NCI-H146 treated with DMSO at 0.1 percent for 48 hours (cell line): ENCODE data around the gene PON1.

ENCODE experiments used
- DNase-seq: peaks from one replicate; lab custom pipeline; 2025; ENCODE audit not compliant: unreplicated experiment; lab: John Stamatoyannopoulos, UW

PON1 gene

DNA sequence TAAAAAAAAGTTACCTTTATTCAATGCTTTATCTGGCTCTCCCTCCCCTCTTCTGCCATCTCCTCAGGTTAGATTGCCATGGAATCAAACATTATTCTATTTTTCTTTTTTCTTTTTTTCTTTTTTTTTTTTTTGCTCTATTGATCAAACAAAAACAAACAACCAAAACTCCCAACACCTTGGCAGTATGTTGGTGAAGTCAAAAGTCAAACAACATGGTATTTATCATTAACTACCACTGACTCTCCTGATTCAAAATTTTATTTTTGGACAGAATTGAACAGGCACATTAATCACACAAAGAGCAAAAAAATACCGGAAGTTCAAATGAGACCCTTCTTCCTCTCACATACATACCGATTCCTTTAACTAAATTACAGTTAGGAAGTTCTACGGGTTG, 6.4 kb downstream of the PON1 start:
- no peak for DNase-seq

DNA sequence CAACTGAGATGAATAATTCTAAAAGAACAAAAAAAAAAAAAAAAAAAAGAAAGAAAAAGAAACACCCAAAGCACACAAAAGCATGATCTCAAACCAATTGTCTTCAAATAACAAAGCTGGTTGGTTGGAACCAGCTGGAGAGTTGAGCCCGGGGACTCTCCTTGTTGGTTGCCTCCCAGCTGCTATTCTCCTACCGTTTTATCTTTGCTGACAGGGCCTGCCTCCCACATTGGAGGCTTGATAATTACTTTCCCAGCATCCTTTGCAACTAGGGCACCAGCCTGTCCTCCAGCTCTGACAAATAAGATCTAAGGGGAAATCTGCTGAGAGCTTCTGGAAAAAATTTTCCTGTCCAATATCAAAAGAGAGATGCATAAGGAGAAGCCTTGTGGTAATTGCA, 6.8 kb downstream of the PON1 start:
- no peak for DNase-seq

DNA sequence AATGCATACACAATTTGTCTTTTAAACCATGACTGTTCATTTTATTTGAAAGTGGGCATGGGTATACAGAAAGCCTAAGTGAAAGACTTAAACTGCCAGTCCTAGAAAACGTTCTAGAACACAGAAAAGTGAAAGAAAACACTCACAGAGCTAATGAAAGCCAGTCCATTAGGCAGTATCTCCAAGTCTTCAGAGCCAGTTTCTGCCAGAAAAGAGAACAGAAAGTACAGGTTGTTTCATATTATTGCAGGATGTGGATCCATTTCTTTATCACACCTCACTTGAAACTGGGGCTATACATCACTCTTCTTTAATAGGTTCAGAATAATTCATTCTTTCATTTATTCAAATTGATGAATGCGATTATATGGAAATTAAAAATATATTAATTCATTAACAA, 7.7 kb downstream of the PON1 start:
- no peak for DNase-seq

DNA sequence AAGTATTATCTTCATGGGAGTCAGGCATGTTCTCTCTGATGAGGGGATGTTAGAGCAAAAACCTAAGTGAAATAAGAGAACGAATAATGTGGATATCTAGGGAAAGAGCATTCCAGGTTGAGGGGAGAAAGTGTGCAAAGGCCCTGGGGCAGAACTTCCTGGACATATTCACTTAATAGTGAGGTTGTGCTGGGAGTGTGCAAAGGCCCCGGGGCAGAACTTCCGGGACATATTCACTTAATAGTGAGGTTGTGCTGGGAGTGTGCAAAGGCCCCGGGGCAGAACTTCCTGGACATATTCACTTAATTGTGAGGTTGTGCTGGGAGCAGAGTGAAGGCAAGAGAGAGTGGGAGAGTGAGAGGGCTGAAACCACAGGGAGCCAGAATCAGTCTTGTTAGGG, 11.8 kb downstream of the PON1 start:
- no peak for DNase-seq

DNA sequence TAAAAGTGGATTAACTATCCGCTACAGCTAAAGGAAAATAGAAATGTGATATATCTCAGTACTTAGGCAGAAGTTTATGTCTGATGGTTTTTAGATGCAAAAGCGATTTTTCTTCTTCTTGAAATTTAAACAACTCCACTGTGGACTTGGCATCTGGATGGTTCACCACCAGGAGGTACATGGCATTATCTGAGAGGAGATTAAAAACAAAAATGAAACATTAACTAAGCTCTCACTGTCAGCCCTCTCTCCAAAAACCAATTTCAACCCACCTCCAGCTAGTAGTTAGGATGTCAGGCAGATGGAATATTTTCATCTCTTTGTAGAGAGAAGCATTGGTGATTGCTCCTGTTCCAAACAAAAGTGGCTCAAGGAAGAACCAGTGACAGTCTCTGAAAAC, 12.9 kb downstream of the PON1 start:
- no peak for DNase-seq

DNA sequence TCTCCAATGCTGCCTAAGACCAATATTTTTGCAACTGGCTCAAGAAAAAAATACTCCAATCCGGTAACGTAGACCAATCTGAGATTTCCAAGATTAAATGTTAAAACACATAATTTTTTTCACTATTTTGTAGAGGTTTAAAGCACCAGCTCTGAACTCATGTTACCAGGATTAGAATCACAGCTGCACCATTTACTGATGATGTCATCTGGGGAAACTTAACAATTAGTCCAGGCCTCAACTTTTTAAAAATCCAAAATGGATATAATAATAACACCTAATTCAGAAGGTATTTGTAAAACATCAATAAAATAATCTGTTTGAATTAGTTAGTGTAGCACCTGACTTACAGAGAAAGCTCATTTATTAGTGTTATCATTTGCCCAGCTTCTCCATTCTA, 14.4 kb downstream of the PON1 start:
- no peak for DNase-seq

DNA sequence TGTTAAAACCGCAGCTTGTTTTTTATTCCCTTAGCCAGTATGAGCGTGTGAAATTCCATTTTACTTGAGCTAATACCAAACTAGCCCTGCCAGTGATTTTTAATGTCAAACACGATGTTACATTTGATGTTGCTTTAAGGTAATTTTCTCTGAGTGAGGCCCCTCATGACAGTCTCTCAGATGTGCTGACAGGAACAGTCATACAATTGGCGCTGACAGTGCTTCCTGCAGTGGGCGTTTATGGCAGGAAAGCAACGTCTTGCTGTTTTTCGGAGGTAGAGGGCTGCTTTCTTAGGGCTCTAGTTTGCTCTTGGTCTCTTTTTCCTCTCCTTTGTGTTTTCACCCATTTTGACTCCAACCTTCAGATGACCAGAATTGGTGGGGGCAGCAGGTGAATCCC, 19.3 kb downstream of the PON1 start:
- DNase-seq, result no peak

DNA sequence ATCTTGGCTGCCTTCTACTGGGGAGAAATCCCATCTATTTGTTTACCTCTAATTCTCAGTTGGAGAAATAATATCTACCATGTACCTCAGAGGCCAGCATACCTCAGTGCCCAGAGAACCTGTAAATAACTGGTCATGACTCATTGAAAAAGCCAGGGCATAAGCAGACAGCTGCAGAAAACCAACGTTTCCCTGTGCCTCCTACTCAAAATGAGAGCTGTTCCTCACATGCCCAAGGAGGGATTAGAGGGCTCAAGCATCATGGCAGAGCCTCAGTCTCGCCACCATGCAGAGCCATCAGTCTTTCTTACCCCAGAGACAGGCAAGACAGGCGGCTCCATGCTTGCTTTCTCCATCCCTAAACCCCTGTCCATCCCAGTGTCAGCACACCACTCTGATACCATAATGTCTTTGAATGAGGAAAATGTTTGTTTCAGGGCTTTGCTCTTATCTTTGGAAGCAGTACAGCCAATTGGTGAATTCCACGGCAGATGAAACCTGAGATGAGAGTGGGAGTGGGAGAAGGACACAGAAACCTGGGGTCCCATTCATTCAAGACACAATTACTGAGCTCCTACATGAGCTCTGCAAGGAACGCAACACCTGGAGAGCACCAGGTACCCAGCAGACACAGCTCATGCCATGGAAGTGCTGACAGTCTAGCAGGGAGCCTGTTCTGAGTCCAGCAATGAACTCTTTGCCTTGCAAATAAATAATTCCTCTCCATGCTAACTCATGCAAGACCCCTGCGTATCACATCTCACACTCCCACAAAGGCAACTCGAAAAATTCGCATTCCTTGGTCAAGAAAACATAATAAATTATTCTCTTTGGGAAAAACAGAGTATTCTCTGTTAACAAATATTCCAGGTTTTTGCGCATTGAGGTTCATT, 21.1 kb downstream of the PON1 start:
- no peak for DNase-seq

DNA sequence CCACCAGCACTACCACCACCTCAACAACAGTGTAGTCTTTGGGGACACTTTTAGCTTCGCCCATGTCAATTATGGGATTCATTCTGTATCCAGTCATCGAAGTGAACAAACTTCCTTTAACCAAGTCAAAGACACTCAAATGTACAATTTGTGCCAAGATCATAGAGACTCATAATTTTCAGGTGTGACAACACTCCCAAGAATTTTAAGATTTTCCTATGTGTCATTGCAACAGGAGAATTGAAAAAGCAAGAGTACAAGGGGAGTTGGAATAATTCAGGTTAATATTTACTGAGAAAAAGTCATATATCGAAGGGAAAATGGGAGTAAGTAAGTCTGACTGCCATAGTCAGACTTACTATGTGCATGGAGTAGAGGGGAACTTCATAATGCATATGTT, 26.2 kb downstream of the PON1 start:
- DNase-seq, result no peak

DNA sequence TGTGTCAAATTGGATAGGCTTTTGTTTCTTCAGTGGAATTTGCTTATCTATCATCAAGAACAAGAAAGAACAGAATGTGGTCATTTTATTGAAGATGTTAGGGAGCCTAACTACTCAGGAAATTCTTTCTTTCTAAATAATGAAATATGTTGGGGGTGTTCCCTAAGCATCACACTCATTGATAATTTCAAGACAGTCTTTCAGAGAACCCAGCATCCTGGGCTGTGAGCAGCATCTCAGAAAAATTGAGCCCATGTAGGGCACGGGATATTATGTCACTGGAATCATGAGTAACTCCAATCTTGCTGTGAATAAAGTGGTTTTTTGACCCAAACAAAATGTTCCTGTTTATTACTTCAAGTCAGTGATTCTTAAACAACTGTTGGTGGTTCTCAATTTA, 27.3 kb downstream of the PON1 start:
- DNase-seq, result no peak

DNA sequence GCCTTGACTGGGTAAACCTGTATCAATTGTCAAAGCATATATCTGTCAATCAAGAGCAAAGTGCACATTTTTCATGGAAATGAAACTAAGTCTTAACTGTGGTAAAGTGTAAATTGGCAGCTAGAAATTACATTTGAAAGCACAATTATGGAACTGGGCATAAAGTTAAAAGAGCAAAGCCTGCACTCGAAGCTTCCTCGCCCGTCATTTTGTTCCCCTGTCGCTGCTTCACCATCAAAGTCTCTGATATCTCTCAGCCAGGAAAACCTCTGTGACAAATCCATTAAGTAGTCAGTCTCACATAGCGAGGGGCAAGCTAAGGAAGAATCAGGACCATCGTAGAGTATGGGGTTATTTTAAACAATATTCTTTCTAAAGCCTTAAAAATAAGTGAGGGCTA, 27.9 kb downstream of the PON1 start:
- no peak for DNase-seq

DNA sequence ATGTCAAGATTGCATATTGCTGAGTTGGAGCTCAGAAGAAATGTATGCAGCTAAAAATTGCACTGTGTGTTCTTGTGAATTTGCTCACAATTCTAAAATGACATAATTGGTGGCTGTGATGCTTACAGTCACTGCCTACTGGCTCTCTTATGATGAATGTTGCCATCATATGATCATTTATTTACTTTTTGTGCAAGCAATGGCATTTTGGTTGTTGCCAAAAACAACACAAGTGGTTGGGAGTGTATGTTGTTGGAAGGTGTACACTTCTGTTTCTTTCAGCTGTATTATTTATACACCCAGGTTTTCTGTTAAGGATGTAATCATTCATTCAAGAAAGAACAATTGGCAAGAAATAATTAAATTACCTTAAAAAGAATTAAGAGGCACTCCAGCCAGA, 28.9 kb downstream of the PON1 start:
- DNase-seq, result no peak

DNA sequence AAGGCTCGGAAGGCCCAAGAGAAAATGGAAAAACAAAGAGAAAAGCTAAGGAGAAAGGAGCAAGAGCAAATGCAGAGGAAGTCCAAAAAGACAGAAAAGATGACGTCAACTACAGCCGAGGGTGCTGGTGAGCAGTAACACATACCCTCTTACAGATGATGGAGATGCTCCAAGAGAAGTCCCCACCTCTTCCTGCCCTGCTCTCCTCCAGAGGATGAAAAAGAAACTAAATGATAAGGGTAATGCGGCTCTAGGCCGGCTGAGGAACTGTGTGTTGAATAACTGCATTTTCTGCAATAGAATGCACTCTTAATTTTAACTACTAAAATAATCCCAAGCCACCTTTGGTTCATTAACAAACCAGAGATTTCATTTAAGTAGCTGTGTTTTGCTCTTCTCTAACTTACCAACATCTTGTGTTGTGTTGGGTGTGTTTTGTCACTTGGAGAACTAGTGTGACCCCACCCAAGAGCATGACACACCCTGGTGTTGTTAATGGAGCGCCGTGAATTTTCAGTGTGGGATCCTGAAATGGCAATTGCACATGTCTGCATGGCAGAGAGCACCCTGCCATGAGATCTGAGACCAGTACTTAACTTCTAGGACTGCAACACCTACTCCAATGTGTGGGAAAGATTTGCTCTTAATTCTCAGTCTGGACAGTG, 34.0 kb downstream of the PON1 start:
- no peak for DNase-seq

DNA sequence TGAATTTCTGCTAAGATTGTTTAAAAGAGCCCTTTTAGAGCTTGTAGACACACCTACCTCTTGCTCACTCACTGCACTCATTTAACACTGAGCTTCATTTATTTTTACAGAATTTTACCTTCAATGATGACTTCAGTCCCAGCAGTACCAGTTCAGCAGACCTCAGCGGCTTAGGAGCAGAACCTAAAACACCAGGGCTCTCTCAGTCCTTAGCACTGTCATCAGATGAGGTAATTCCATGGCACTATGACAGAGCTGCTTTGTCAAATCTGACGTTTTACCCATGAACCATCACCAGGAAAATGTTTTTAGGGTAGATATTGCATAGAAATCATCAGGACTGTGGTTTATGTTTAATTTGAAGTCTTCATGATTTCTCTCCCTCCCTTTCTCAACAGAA, 38.2 kb downstream of the PON1 start:
- no peak for DNase-seq

DNA sequence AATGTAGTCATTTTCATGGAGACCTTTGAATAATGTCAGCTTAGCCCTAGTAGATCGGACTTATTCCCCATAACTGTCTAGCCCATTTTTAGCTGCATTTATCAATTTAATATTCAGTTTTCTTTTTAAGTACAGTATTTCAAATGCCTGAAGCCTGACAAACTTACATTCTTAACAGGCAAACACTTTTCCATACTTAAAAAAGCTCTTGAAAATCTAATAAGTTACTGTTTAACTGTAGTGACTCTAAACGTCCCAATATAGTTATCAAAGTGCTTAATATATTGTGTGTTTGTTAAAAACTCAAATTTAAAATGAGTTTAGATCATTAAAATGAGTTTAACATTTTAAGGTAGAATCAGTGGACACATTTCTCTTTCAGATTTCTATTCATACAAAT, 44.9 kb downstream of the PON1 start:
- DNase-seq, result no peak

DNA sequence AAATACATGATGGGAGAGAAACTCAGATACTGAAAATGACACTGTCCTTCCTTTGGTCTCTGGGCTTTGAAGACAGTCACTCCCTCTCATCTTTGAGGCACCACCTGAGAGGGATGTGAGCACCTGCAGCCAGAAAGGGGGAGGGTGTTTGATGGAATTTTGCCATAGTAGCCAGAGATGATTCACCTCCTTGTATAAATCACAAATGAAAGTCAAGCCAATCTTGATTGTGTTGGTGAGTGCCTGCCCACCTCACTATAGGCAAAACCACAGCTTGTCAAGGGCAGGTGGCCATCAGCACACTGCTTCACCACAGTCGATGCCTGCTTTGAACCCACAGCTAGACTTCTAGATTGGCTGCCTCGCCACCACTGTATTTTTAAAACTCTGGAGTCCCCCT, 48.2 kb downstream of the PON1 start:
- DNase-seq, result no peak

DNA sequence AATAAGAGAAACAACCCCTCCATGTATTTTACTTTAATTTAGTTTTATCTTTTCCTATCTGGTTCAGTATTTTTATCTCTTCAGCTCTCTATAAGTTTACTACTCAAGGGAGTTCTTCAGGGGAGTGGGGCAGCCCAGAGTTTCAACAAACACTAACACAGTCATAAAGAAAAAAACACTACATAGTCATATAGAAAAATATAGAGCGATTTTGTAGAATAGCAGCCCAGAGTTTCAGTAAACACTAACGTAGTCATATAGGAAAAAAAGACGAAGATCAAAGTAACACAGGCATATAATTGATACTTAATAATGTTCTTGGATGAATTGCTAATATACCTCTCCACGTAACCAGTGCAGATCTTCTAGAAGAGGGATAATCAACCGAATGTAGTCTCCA, 54.7 kb downstream of the PON1 start:
- DNase-seq, result no peak

DNA sequence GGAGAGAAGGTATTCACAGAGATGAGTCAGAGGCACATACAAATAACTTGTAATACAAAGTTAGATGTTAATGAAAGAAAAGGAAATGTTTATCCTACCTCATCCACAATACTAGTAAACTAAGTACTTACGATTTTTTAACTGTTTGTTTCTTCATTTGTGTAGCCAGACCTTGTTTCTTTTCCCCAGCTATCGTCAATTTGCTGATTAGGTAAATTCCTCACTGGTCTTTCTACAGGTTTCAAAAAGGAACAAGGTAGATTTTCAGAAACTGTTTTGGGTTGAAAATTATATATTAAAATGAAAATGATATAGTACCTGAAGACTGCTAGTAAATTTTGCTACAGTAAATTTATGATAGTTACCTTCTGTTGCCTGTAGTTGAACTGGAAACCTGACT, 56.6 kb downstream of the PON1 start:
- DNase-seq, result no peak

DNA sequence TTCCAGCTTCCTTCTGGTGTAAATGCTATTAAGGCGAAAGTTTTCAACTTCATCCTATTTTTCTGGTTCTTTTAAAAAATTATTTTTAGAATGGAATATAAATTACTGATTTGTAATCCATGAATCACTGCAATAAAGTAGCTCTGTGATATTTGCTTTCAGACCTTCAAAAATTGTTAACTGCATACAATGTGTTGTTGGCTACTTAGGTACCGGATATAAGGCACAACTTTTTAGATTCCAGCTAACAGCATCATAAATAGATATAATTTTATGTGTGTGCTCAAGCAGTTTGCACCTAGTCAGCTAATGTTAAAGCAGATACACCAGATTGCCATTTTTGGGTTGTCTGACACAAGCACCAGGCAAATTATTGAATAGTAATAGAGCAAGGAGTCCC, 58.7 kb downstream of the PON1 start:
- no peak for DNase-seq

DNA sequence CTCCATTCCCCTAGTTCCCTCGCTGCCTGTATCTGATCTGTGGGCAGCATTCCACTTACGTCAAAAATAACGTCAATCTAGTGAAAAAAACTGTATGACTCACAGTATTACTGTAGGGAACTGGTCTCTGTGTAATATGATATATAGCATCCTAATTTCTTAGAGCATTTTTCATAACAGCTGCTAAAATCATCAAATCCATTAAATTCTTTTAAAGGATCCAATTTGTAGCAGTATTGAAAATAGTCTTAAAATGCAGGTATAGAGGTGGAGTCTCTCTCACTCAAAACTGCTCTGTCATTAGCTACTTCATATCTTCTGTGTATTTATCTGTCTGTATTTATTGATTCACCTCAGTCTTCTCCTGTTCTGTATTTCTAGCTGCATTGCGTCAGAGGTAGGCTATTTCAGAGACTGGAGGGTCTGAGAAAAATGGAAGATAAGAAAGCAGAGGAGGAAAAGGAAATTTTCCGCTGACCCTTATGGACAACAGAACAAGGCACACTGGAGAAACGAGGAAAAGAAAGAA, 59.9 kb downstream of the PON1 start:
- DNase-seq, result no peak

DNA sequence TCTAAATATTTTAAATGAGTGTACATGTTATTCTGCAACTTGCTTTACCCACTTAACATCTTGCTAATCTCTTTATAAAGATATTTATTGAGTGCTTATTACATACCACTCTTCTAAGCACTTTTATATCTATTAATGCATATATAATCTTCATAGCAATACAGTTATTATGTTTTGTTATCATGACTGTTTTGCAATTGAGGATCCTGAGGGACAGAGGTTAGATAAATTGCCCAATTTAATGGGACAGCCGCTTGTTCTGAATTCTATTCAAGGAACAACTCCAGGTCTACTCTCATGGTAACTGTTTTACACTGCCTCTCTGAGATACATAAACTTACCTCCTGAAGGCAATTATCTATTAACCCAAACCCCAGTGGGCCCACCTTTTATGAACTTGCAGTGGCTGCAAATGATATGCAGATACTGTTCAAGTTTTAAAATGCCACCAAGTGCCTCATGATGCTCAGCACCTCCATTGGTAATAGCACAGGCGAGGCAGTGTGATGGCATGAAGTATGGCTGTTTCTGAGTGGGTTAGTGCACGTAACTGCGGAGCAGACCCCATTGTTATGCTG, 60.5 kb downstream of the PON1 start:
- DNase-seq, result no peak

DNA sequence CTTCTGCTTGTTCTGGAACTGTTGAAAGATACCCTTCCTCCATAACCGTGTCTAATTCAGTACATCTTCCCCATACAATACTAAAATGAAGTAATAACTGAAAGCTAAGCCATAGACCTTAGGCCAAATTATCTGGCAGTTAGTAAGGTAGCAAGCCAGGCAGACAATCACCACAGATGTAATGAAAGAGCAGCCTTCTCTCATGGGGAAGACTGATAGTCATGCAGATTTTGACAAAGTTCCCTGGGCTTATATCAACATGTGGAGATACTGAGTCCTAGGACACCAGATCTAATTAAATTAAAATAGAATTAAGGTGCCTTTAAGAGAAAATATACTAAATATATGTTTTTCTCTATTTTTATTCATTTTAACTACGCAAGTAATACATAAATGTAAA, 61.5 kb downstream of the PON1 start:
- no peak for DNase-seq
